Measurements from ENCODE around the gene FOXC1. TPM values are rescaled to one million over a fixed set of nuclear protein-coding genes. Genes with fewer than 3 reads are reported as not detected.

The FOXC1 gene
- total and polyA plus RNA-seq, 4 donors = 0.08 to 0.33 (median 0.14) TPM

- H3K36me3 ChIP-seq (ENCODE audit: control insufficient read depth in 4 of 4, insufficient read depth in 3 of 4, low read depth in 1 of 4, low read length in 3 of 4) = peaks cover 0 to 2% (median 0%) of the 10 kb centered on the region in 4 donors
- H3K27ac ChIP-seq (ENCODE audit: low read depth in 1 of 2, low read length in 2 of 2) = no peak overlapping the region
- peaks cover under 1 to 21% (median 7%) of the 10 kb centered on the region in 4 donors for H3K4me1 ChIP-seq (ENCODE audit: control insufficient read depth in 4 of 4, insufficient read depth in 4 of 4, low read length in 3 of 4)
- no peaks in the 10 kb centered on the region for H3K9me3 ChIP-seq (ENCODE audit: control insufficient read depth in 4 of 4, low read length in 3 of 4)
- peak overlapping the region; percentile 55 to 66 (median 62) for H3K4me3 ChIP-seq (ENCODE audit: low read depth in 1 of 3, low read length in 3 of 3)
- WGBS = 14% methylated on average over 53 of the region's 53 CpGs
- H3K9ac ChIP-seq (ENCODE audit: low read depth in 1 of 2, low read length in 2 of 2) = no peak overlapping the region
- no peak for DNase-seq (ENCODE audit: low spot score)
- TF ChIP-seq HNF4G (IDR thresholded peaks at IDR 0.05) (no peak), FOXA2 (IDR thresholded peaks at IDR 0.05) (no peak), YY1 (IDR thresholded peaks at IDR 0.05) (no peak), JUND (IDR thresholded peaks at IDR 0.05) (no peak), HNF4A (conservative IDR thresholded peaks at IDR 0.05) (no peak), EGR1 (IDR thresholded peaks at IDR 0.05; ENCODE audit: low read depth in 2 of 2) (no peak), ATF3 (IDR thresholded peaks at IDR 0.05) (no peak), SP1 (IDR thresholded peaks at IDR 0.05) (no peak), NR2F2 (IDR thresholded peaks at IDR 0.05) (no peak), RAD21 (IDR thresholded peaks at IDR 0.05) (no peak), CTCF (IDR thresholded peaks at IDR 0.05; ENCODE audit: low read depth, low read length, missing input control) (no peak), RXRA (IDR thresholded peaks at IDR 0.05) (no peak), TAF1 (conservative IDR thresholded peaks at IDR 0.05) (no peak), REST (IDR thresholded peaks at IDR 0.05) (no peak)
- peaks cover 0 to 13% (median 7%) of the 10 kb centered on the region in 4 donors for H3K27me3 ChIP-seq (ENCODE audit: control insufficient read depth in 4 of 4, insufficient read depth in 4 of 4, low read length in 3 of 4)
Measured at GRCh38 chr6:1624851-1625781, 15.4 kb downstream of the FOXC1 start.

GRCh38 chr6:1625794-1626435 lies 16.2 kb downstream of the FOXC1 start:
- Histone ChIP-seq H3K9ac (ENCODE audit: low read depth in 1 of 2, low read length in 2 of 2) (no peak overlapping the region), H3K4me3 (ENCODE audit: low read depth in 1 of 3, low read length in 3 of 3) (no peak overlapping the region), H3K4me1 (ENCODE audit: control insufficient read depth in 4 of 4, insufficient read depth in 4 of 4, low read length in 3 of 4) (peaks cover 0 to 14% (median 6%) of the 10 kb centered on the region in 4 donors), H3K27me3 (ENCODE audit: control insufficient read depth in 4 of 4, insufficient read depth in 4 of 4, low read length in 3 of 4) (peaks cover 0 to 11% (median 5%) of the 10 kb centered on the region in 4 donors), H3K36me3 (ENCODE audit: control insufficient read depth in 4 of 4, insufficient read depth in 3 of 4, low read depth in 1 of 4, low read length in 3 of 4) (peaks cover 0 to 2% (median 0%) of the 10 kb centered on the region in 4 donors), H3K9me3 (ENCODE audit: control insufficient read depth in 4 of 4, low read length in 3 of 4) (no peaks in the 10 kb centered on the region), H3K27ac (ENCODE audit: low read depth in 1 of 2, low read length in 2 of 2) (no peak overlapping the region)
- WGBS = 60% methylated on average over 18 of the region's 18 CpGs
- DNase-seq (ENCODE audit: low spot score) = no peak
- TF ChIP-seq NR2F2 (IDR thresholded peaks at IDR 0.05) = no peak
- TF ChIP-seq YY1 (IDR thresholded peaks at IDR 0.05) = no peak
- no peak for TF ChIP-seq HNF4A (conservative IDR thresholded peaks at IDR 0.05)
- no peak for TF ChIP-seq SP1 (IDR thresholded peaks at IDR 0.05)
- TF ChIP-seq REST (IDR thresholded peaks at IDR 0.05) = no peak
- TF ChIP-seq TAF1 (conservative IDR thresholded peaks at IDR 0.05) = no peak
- no peak for TF ChIP-seq FOXA1 (IDR thresholded peaks at IDR 0.05)
- TF ChIP-seq GABPA (IDR thresholded peaks at IDR 0.05 in 1 of 2, conservative IDR thresholded peaks at IDR 0.05 in 1 of 2) = no peak
- no peak for TF ChIP-seq EGR1 (IDR thresholded peaks at IDR 0.05; ENCODE audit: low read depth in 2 of 2)
- TF ChIP-seq ZBTB33 (IDR thresholded peaks at IDR 0.05) = no peak
- no peak for TF ChIP-seq RXRA (IDR thresholded peaks at IDR 0.05)
- TF ChIP-seq RAD21 (IDR thresholded peaks at IDR 0.05) = no peak
